Skin of body (tissue), 3 donors: Measurements from ENCODE around the gene RLN2. TPM values are rescaled to one million over a fixed set of nuclear protein-coding genes. Genes with fewer than 3 reads are reported as not detected.

Experiments used
- DNase-seq: peaks from one replicate; lab custom pipeline; 2025; lab: John Stamatoyannopoulos, UW
- small RNA-seq: library from RNA; depleted of rRNA; stranded (forward); fragments of <200 nt; gene quantifications from one replicate; pipeline ENCODE3, GENCODE V24; 2014; ENCODE audit warnings: low replicate concordance
- total RNA-seq: library from RNA; depleted of rRNA; stranded (reverse); fragments of >200 nt; gene quantifications from one replicate; pipeline ENCODE4 v1.2.3, GENCODE V29; 2014

The RLN2 gene
- total RNA-seq, 1 donor from 2014 or later = not detected

GRCh38 chr9:5269249-5269715, 35.2 kb downstream of the RLN2 start:
- no peak for DNase-seq

DNA sequence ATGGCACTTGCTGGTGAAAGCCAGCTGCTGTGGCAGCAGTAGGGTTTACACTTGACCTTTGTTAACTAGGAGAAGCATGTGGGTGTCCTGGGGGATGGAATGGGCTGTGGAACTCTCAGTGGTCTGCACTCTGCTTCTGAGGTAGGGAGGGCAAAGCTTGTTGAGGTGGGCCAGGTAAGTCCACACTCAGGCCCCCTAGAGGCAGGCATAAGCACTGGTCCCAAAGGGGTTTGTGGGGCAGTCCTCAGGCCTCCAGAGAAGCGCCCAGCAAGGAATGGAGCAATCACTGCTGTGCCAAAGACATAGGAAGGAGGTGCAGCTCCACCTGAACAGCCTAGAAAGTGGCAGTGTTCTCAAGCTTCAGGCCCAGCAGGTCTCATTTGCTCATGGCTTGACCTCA, 38.6 kb downstream of the RLN2 start:
- DNase-seq = no peak

- no peak for DNase-seq
Observed at GRCh38 chr9:5264219-5264595, 40.3 kb downstream of the RLN2 start.

DNA sequence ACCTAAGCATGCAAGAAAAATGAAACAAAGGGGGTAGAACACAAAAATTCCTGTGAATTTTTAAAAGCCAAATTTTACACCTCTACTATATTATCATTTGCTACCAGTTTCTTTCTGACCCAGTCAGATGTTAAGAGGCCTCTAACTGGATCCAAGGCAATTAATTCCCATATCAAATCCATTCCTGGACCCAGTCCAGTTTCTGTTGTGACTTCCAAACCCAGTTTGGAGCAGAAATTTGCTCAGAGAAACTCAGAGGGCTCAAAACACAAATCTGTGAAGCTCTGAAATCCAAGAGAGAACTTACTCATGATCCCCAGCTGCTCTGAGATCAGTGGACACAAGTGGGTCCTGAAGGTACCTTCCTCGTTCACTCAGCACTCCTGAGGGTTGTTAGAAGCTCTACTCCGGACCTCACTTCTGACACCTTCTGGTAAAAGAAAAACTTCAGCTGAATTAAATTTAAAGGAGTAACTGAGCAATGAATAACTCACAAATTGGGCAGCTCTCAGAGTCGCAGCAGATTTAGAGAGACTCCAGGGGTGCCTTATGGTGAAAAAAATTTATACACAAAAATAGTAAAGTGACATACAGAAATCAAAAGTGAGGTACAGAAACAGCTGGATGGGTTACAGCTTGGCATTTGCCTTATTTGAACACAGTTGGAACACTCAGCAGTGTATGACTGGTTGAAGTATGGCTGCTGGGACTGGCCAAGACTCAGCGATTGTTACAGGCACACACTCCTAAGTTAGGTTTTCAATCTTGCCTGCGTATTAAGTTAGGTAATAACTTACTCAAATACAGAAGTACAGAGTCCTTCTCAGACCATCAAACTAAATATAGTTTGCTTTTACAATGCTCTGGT, 40.9 kb downstream of the RLN2 start:
- no peak for DNase-seq

Small RNAs within 50 kb of the gene (small RNA-seq; reads per million reads assigned to genes)
- not detected for gene HMGN2P31

Other genes starting within 250 kb of the RLN2 start
- not detected for gene INSL6, start 119.1 kb downstream of the RLN2 start, total RNA-seq
- not detected for gene INSL4, start 73.3 kb downstream of the RLN2 start, total RNA-seq
- gene RLN1, start 35.2 kb upstream of the RLN2 start, total RNA-seq = not detected
- gene PLGRKT, start 133.2 kb upstream of the RLN2 start, total RNA-seq = 16.5 TPM
- 1.5 TPM for gene CD274, start 145.8 kb upstream of the RLN2 start, total RNA-seq
- 1.5 TPM for gene PDCD1LG2, start 205.8 kb upstream of the RLN2 start, total RNA-seq